NB4 (cell line): ENCODE results near the gene SRCAP.

Experiments
- DNase-seq: peaks from one replicate; pipeline ENCODE4 v3.0.0; 2010; ENCODE audit warnings: low read depth
- H3K4me3 ChIP-seq: one replicate; pipeline ENCODE4 v1.5.1; 2011; ENCODE audit warnings: mild to moderate bottlenecking, low read depth, low read length, moderate library complexity
- CTCF ChIP-seq: IDR thresholded peaks from one replicate; pipeline ENCODE4 v1.5.1; 2012; ENCODE audit warnings: low read depth, low read length
- MAX ChIP-seq: IDR thresholded peaks from 2 replicates; pipeline ENCODE4 v1.6.1; 2011; ENCODE audit warnings: low read depth, low read length
- MYC ChIP-seq: IDR thresholded peaks from 2 replicates; pipeline ENCODE4 v1.6.1; 2011; ENCODE audit warnings: low read depth, low read length
- POLR2A ChIP-seq: IDR thresholded peaks from 2 replicates; pipeline ENCODE4 v1.6.1; 2011; ENCODE audit warnings: mild to moderate bottlenecking; ENCODE audit not compliant: insufficient read length; ENCODE audit errors: extremely low read depth

The SRCAP gene

GRCh38 chr16:30677931-30678585 is 20.9 kb upstream of the SRCAP start:
- no peak overlapping the region for H3K4me3 ChIP-seq
- TF ChIP-seq MYC = no peak
- no peak for TF ChIP-seq MAX
- no peak for DNase-seq

GRCh38 chr16:30678586-30678970 is 20.4 kb upstream of the SRCAP start:
- TF ChIP-seq MAX = no peak
- TF ChIP-seq MYC = no peak
- TF ChIP-seq POLR2A = no peak
- TF ChIP-seq CTCF = no peak
- H3K4me3 ChIP-seq = no peak overlapping the region
- DNase-seq = no peak

GRCh38 chr16:30680326-30680725 is 18.6 kb upstream of the SRCAP start:
- no peak for TF ChIP-seq POLR2A
- no peak for DNase-seq

GRCh38 chr16:30688701-30689100 is 10.3 kb upstream of the SRCAP start:
- no peak for DNase-seq
- TF ChIP-seq POLR2A (no peak), CTCF (no peak), MYC (no peak), MAX (no peak)
- H3K4me3 ChIP-seq = no peak overlapping the region

More at GRCh38 chr16:30680326-30680725, 18.6 kb upstream of the SRCAP start:
- H3K4me3 ChIP-seq = no peak overlapping the region

- no peak for DNase-seq
- H3K4me3 ChIP-seq = no peak overlapping the region
- TF ChIP-seq MAX (no peak), POLR2A (no peak), MYC (no peak), CTCF (no peak)
Observed at GRCh38 chr16:30691907-30692306, 7.1 kb upstream of the SRCAP start.

GRCh38 chr16:30692396-30693064 is 6.4 kb upstream of the SRCAP start:
- no peak for DNase-seq
- TF ChIP-seq POLR2A (no peak), CTCF (no peak), MYC (no peak), MAX (no peak)
- H3K4me3 ChIP-seq = no peak overlapping the region
